SK-N-SH treated with all-trans-retinoic acid at 6 μM for 48 hours (cell line): Measurements from ENCODE around the gene LRGUK.

Experiments
- ATAC-seq: fragments of 200-7000 bp; cut with Tn5 transposase; 3 replicates; pipeline ENCODE4 v1.9.1; 2020; ENCODE audit warnings: mild to moderate bottlenecking, moderate library complexity
- ARNTL ChIP-seq: fragments of 450-650 bp; formaldehyde crosslinking; IDR thresholded peaks from 2 replicates; pipeline ENCODE4 v1.5.0; 2020; ENCODE audit warnings: low read depth, mild to moderate bottlenecking, moderate library complexity, borderline replicate concordance
- BACH2 ChIP-seq: fragments of 250-450 bp; sonication (Bioruptor Pico); IDR thresholded peaks from 2 replicates; pipeline ENCODE4 v1.9.0; 2021; ENCODE audit warnings: mild to moderate bottlenecking, borderline replicate concordance
- CSDC2 ChIP-seq: fragments of 250-450 bp; sonication (Bioruptor Pico); IDR thresholded peaks from 2 replicates; pipeline ENCODE4 v1.5.0; 2020; ENCODE audit warnings: mild to moderate bottlenecking, moderate library complexity
- GLIS3 ChIP-seq: fragments of 250-450 bp; sonication (Bioruptor Pico); IDR thresholded peaks from 2 replicates; pipeline ENCODE4 v1.5.0; 2020; ENCODE audit warnings: mild to moderate bottlenecking, moderate library complexity
- ISL1 ChIP-seq: fragments of 250-450 bp; sonication (Bioruptor Pico); IDR thresholded peaks from 2 replicates; pipeline ENCODE4 v2.1.2; 2022; ENCODE audit warnings: mild to moderate bottlenecking, moderate library complexity
- OSR1 ChIP-seq: fragments of 250-450 bp; sonication (Bioruptor Pico); IDR thresholded peaks from 2 replicates; pipeline ENCODE4 v1.8.0; 2022; ENCODE audit warnings: moderate library complexity, mild to moderate bottlenecking, inconsistent platforms
- POU6F1 ChIP-seq: fragments of 250-450 bp; sonication (Bioruptor Pico); IDR thresholded peaks from 2 replicates; pipeline ENCODE4 v1.8.0; 2021; ENCODE audit warnings: low read depth, mild to moderate bottlenecking, moderate library complexity, borderline replicate concordance
- PPARA ChIP-seq: fragments of 250-450 bp; sonication (Bioruptor Pico); IDR thresholded peaks from 2 replicates; pipeline ENCODE4 v1.5.0; 2020; ENCODE audit warnings: mild to moderate bottlenecking, borderline replicate concordance
- SNAI2 ChIP-seq: fragments of 250-450 bp; sonication (Bioruptor Pico); IDR thresholded peaks from 2 replicates; pipeline ENCODE4 v1.5.0; 2020; ENCODE audit warnings: mild to moderate bottlenecking, moderate library complexity
- TCF4 ChIP-seq: fragments of 250-450 bp; sonication (Bioruptor Pico); IDR thresholded peaks from 2 replicates; pipeline ENCODE4 v1.8.0; 2021; ENCODE audit warnings: mild to moderate bottlenecking, moderate library complexity, borderline replicate concordance
- TOX ChIP-seq: fragments of 250-450 bp; sonication (Bioruptor Pico); IDR thresholded peaks from 2 replicates; pipeline ENCODE4 v1.8.0; 2021; ENCODE audit warnings: mild to moderate bottlenecking, moderate library complexity, borderline replicate concordance
- ZC3H10 ChIP-seq: fragments of 250-450 bp; sonication (Bioruptor Pico); IDR thresholded peaks from 2 replicates; pipeline ENCODE4 v1.5.1; 2021; ENCODE audit warnings: mild to moderate bottlenecking, moderate library complexity
- ZFP30 ChIP-seq: fragments of 450-650 bp; formaldehyde crosslinking; IDR thresholded peaks from 2 replicates; pipeline ENCODE4 v1.5.0; 2022; ENCODE audit warnings: mild to moderate bottlenecking, moderate library complexity
- ZNF565 ChIP-seq: fragments of 450-650 bp; formaldehyde crosslinking; conservative IDR thresholded peaks from 2 replicates; pipeline ENCODE4 v1.5.0; 2020; ENCODE audit warnings: low read depth, mild to moderate bottlenecking, moderate library complexity
- ZNF70 ChIP-seq: fragments of 450-650 bp; formaldehyde crosslinking; IDR thresholded peaks from 2 replicates; pipeline ENCODE4 v1.5.0; 2020; ENCODE audit warnings: mild to moderate bottlenecking, moderate library complexity
- ZNF8 ChIP-seq: fragments of 450-650 bp; formaldehyde crosslinking; IDR thresholded peaks from 2 replicates; pipeline ENCODE4 v1.5.0; 2020; ENCODE audit warnings: mild to moderate bottlenecking, moderate library complexity
- TF ChIP-seq, protein P1 (sequence below): fragments of 250-450 bp; sonication (Bioruptor Pico); IDR thresholded peaks from 2 replicates; pipeline ENCODE4 v1.5.0; 2020; ENCODE audit warnings: mild to moderate bottlenecking, moderate library complexity
- TF ChIP-seq, protein P2 (sequence below): fragments of 250-450 bp; sonication (Bioruptor Pico); IDR thresholded peaks from 2 replicates; pipeline ENCODE4 v1.5.1; 2021; ENCODE audit warnings: mild to moderate bottlenecking, moderate library complexity
- TF ChIP-seq, protein P3 (sequence below): fragments of 250-450 bp; sonication (Bioruptor Pico); IDR thresholded peaks from 2 replicates; pipeline ENCODE4 v1.5.1; 2020; ENCODE audit warnings: low read depth, mild to moderate bottlenecking, moderate library complexity
- TF ChIP-seq, protein P4 (sequence below): fragments of 250-450 bp; sonication (Bioruptor Pico); IDR thresholded peaks from 2 replicates; pipeline ENCODE4 v1.8.0; 2020; ENCODE audit warnings: mild to moderate bottlenecking, moderate library complexity, borderline replicate concordance

Gene LRGUK

GRCh38 chr7:134297489-134297888 is 170.3 kb downstream of the LRGUK start:
- no peak for ATAC-seq
- TF ChIP-seq TOX (CRISPR knock-in tag) (no peak), PPARA (CRISPR knock-in tag) (no peak), ZNF565 (CRISPR knock-in tag) (no peak)

DNA sequence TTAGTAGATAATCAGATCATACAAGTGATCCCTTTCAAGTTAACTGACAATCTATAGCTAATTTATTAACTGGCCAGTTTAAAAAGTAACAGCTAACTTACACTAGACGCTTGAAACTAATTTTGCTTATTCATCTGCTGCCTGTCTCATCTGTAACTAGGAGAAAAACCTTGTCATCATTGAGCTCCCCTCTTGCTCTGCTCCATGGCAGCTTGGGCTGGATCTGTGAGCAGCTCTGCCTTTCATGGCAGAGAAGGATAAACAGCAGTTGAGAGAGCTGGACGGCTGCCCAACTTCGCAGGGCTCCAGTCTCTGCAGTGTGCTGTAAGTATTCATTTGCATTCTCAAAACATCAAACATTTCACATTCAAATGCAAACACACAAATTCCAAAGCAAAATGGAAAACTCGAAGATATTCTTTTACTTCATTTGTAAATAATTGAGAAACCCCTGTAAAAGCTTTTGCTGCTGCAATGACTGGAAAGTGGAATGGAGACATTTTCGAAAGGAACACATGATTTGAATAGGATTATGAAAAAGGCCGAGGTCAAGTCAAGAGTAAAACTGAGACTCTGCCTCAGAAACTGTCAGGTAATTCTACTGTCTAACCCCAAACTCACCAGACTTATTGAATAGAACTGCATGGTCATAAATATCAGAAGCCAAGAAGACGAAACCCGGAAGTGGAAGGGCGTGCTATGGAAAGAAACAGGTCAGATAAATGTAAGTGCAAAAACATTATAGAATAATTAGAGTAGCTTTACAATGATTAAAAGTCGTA is 172.0 kb downstream of the LRGUK start:
- ATAC-seq: peak; percentile 32; the same call in 1 of the 3 replicates

GRCh38 chr7:134300988-134301387 is 173.8 kb downstream of the LRGUK start:
- ATAC-seq: no peak
- TF ChIP-seq ZNF70 (CRISPR knock-in tag) (no peak), ISL1 (CRISPR knock-in tag) (no peak), ZNF8 (CRISPR knock-in tag) (no peak), ZFP30 (no peak), GLIS3 (CRISPR knock-in tag) (no peak), TOX (CRISPR knock-in tag) (no peak), POU6F1 (no peak), TCF4 (CRISPR knock-in tag) (no peak)

More for the DNA sequence above, 172.0 kb downstream of the LRGUK start:
- TF ChIP-seq, protein P1, sequence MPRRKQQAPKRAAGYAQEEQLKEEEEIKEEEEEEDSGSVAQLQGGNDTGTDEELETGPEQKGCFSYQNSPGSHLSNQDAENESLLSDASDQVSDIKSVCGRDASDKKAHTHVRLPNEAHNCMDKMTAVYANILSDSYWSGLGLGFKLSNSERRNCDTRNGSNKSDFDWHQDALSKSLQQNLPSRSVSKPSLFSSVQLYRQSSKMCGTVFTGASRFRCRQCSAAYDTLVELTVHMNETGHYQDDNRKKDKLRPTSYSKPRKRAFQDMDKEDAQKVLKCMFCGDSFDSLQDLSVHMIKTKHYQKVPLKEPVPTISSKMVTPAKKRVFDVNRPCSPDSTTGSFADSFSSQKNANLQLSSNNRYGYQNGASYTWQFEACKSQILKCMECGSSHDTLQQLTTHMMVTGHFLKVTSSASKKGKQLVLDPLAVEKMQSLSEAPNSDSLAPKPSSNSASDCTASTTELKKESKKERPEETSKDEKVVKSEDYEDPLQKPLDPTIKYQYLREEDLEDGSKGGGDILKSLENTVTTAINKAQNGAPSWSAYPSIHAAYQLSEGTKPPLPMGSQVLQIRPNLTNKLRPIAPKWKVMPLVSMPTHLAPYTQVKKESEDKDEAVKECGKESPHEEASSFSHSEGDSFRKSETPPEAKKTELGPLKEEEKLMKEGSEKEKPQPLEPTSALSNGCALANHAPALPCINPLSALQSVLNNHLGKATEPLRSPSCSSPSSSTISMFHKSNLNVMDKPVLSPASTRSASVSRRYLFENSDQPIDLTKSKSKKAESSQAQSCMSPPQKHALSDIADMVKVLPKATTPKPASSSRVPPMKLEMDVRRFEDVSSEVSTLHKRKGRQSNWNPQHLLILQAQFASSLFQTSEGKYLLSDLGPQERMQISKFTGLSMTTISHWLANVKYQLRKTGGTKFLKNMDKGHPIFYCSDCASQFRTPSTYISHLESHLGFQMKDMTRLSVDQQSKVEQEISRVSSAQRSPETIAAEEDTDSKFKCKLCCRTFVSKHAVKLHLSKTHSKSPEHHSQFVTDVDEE: no peak
- TF ChIP-seq, all 23 proteins: peak for 0

DNA sequence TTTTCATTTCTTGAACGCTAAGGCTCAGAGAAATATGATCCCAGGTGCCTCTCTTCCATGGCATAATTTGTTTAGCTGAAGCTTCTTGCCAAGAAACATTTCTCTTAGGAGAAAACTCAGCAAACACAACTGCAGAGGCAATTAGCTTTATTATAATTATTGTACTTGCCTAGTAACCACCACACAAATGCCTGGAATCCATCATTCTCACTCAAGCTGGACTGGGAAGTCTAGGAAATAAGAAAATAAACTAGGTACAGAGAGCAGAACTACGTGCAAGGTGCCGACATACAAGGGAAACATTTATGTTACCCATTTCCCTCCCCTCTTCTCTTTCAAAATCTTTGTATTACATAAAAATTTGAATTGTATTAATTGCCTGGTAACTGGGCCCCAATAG is 174.5 kb downstream of the LRGUK start:
- TF ChIP-seq CSDC2 (CRISPR knock-in tag) (no peak), ZNF565 (CRISPR knock-in tag) (no peak)
- TF ChIP-seq, protein P2, sequence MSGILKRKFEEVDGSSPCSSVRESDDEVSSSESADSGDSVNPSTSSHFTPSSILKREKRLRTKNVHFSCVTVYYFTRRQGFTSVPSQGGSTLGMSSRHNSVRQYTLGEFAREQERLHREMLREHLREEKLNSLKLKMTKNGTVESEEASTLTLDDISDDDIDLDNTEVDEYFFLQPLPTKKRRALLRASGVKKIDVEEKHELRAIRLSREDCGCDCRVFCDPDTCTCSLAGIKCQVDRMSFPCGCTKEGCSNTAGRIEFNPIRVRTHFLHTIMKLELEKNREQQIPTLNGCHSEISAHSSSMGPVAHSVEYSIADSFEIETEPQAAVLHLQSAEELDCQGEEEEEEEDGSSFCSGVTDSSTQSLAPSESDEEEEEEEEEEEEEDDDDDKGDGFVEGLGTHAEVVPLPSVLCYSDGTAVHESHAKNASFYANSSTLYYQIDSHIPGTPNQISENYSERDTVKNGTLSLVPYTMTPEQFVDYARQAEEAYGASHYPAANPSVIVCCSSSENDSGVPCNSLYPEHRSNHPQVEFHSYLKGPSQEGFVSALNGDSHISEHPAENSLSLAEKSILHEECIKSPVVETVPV (CRISPR knock-in tag): no peak
- ATAC-seq: no peak

DNA sequence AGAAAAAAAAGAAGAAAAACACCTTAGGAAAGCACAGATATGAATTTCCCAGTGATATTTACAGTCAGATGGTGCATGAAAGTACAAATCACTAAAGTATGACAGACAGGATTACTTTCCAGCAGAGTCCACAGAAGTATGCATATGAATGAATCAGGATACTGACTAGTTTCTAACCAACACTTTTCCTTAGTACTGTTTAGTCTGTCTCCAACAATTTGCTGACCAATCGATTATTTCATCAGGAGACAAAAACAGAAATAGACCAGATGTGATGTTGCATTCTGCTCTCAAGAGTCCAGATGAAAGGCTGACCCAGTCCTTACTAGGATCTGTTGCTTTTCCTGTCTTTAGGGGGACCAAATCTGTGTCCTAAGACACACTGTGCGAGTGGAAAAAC is 175.0 kb downstream of the LRGUK start:
- ATAC-seq: no peak
- TF ChIP-seq ZNF8 (CRISPR knock-in tag): no peak
- TF ChIP-seq, all 23 proteins: peak for 0

DNA sequence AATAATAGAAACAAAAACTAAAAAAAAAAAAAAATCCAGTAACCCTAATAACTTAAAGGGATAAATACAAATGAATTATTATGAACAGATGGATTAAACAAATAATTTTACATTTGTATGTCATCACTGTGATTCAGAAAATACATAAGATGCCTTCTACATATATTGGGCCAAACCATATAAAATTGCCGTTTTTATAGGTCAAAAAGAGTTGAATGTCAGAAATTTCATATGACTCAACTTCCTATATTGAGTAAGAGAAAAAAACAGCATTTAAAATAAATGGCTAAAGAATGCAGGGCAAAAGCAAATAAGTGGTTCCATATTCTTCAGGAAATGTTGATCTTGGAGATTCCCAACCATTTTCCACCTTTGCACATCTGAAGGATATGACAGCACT is 180.2 kb downstream of the LRGUK start:
- TF ChIP-seq, protein P3, sequence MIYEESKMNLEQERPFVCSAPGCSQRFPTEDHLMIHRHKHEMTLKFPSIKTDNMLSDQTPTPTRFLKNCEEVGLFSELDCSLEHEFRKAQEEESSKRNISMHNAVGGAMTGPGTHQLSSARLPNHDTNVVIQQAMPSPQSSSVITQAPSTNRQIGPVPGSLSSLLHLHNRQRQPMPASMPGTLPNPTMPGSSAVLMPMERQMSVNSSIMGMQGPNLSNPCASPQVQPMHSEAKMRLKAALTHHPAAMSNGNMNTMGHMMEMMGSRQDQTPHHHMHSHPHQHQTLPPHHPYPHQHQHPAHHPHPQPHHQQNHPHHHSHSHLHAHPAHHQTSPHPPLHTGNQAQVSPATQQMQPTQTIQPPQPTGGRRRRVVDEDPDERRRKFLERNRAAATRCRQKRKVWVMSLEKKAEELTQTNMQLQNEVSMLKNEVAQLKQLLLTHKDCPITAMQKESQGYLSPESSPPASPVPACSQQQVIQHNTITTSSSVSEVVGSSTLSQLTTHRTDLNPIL: no peak
- no peak for TF ChIP-seq BACH2 (CRISPR knock-in tag)
- TF ChIP-seq GLIS3 (CRISPR knock-in tag): no peak
- TF ChIP-seq ZC3H10 (CRISPR knock-in tag): no peak
- TF ChIP-seq OSR1 (CRISPR knock-in tag): no peak
- TF ChIP-seq TCF4 (CRISPR knock-in tag): no peak
- TF ChIP-seq ZNF565 (CRISPR knock-in tag): no peak
- TF ChIP-seq, protein P4, sequence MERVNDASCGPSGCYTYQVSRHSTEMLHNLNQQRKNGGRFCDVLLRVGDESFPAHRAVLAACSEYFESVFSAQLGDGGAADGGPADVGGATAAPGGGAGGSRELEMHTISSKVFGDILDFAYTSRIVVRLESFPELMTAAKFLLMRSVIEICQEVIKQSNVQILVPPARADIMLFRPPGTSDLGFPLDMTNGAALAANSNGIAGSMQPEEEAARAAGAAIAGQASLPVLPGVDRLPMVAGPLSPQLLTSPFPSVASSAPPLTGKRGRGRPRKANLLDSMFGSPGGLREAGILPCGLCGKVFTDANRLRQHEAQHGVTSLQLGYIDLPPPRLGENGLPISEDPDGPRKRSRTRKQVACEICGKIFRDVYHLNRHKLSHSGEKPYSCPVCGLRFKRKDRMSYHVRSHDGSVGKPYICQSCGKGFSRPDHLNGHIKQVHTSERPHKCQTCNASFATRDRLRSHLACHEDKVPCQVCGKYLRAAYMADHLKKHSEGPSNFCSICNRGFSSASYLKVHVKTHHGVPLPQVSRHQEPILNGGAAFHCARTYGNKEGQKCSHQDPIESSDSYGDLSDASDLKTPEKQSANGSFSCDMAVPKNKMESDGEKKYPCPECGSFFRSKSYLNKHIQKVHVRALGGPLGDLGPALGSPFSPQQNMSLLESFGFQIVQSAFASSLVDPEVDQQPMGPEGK (CRISPR knock-in tag): no peak
- TF ChIP-seq ZFP30: no peak
- no peak for TF ChIP-seq ZNF70 (CRISPR knock-in tag)
- TF ChIP-seq POU6F1: no peak
- no peak for TF ChIP-seq ARNTL (CRISPR knock-in tag)
- no peak for TF ChIP-seq SNAI2
- TF ChIP-seq, all 23 proteins: peak for 0
- ATAC-seq: no peak
